ENCODE data around the gene KLHL11. TPM values are rescaled to one million over a fixed set of nuclear protein-coding genes. Genes with fewer than 3 reads are reported as not detected.
"Not testable (repeated sequence)": the region's sequence is repeated elsewhere in the genome, so short reads cannot be mapped to it uniquely, and the experiment has no call there.

The KLHL11 gene
- polyA plus RNA-seq, 1 donor (not counting 4 experiments of a cell fraction or from before 2014, with no cell fraction given), result 5.2 TPM

DNA sequence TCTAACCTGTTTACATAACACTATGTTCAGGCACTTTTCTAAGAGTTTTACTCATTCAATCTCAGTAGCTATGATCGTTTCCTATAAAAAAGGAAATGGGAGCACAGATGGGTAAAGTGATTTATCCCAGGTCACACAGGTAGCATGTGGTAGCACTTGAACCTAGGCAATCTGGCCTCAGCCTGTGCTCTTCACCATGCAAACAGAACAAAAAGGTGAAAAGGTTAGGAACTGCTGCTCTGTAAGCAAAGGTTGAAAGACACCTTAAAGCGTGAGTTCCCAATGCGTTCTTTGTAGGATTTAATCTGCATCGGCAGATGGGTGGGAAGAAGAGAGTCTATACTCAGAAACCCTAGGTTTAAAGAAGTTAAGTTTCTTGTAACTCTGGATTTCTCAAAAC lies 14.9 kb upstream of the KLHL11 start:
- no peak overlapping the region for H3K4me3 ChIP-seq (ENCODE audit: control insufficient read depth in 2 of 3, extremely low read depth in 1 of 3, insufficient read depth in 2 of 3, low read depth in 1 of 3, low read length in 3 of 3)
- no peak for DNase-seq (ENCODE audit: low read depth, low spot score)
- peaks cover 2% of the 10 kb centered on the region for H4K20me1 ChIP-seq (ENCODE audit: control insufficient read depth, extremely low read depth, insufficient read depth, low read length)
- no peak overlapping the region for H3K27ac ChIP-seq (ENCODE audit: control insufficient read depth, insufficient read depth, low read length)
- FAIRE-seq, result no peak
- peaks cover 54 to 57% of the 10 kb centered on the region in 2 experiments for H3K36me3 ChIP-seq (ENCODE audit: control insufficient read depth in 2 of 2, extremely low read depth in 1 of 2, insufficient read depth in 2 of 2, low read length in 2 of 2)
- H3K27me3 ChIP-seq (ENCODE audit: control insufficient read depth, extremely low read depth, insufficient read depth, low read length), result no peaks in the 10 kb centered on the region
- H2AFZ ChIP-seq (ENCODE audit: control insufficient read depth, low read length), result no peak overlapping the region
- no peaks in the 10 kb centered on the region for H3K9me1 ChIP-seq (ENCODE audit: control insufficient read depth, extremely low read depth, insufficient read depth, low read length)
- no peak for TF ChIP-seq EZH2 (IDR thresholded peaks at IDR 0.05; ENCODE audit: low read length)
- TF ChIP-seq, protein P1, sequence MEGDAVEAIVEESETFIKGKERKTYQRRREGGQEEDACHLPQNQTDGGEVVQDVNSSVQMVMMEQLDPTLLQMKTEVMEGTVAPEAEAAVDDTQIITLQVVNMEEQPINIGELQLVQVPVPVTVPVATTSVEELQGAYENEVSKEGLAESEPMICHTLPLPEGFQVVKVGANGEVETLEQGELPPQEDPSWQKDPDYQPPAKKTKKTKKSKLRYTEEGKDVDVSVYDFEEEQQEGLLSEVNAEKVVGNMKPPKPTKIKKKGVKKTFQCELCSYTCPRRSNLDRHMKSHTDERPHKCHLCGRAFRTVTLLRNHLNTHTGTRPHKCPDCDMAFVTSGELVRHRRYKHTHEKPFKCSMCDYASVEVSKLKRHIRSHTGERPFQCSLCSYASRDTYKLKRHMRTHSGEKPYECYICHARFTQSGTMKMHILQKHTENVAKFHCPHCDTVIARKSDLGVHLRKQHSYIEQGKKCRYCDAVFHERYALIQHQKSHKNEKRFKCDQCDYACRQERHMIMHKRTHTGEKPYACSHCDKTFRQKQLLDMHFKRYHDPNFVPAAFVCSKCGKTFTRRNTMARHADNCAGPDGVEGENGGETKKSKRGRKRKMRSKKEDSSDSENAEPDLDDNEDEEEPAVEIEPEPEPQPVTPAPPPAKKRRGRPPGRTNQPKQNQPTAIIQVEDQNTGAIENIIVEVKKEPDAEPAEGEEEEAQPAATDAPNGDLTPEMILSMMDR (optimal IDR thresholded peaks at IDR 0.05 in 1 of 3, IDR thresholded peaks at IDR 0.05 in 1 of 3, conservative IDR thresholded peaks at IDR 0.05 in 1 of 3; ENCODE audit: extremely low read depth in 1 of 3, insufficient read depth in 2 of 3, low read length in 3 of 3), result no peak
- dilution Hi-C loops (cut with MboI; ENCODE audit: extremely low pct_ligation_motif_present, low sequenced_read_pairs), result no loop called here
- peaks cover 6% of the 10 kb centered on the region for H3K79me2 ChIP-seq (ENCODE audit: control insufficient read depth, insufficient read depth, low read length)
- no peaks in the 10 kb centered on the region for H3K4me1 ChIP-seq (ENCODE audit: control insufficient read depth, extremely low read depth, insufficient read depth, low read length)
- H3K9ac ChIP-seq (ENCODE audit: control insufficient read depth, extremely low read depth, insufficient read depth, low read length), result no peak overlapping the region
- no peak overlapping the region for H3K4me2 ChIP-seq (ENCODE audit: control insufficient read depth, extremely low read depth, insufficient read depth, low read depth, low read length)
- no peaks in the 10 kb centered on the region for H3K9me3 ChIP-seq (ENCODE audit: control insufficient read depth, low read depth, low read length)

DNA sequence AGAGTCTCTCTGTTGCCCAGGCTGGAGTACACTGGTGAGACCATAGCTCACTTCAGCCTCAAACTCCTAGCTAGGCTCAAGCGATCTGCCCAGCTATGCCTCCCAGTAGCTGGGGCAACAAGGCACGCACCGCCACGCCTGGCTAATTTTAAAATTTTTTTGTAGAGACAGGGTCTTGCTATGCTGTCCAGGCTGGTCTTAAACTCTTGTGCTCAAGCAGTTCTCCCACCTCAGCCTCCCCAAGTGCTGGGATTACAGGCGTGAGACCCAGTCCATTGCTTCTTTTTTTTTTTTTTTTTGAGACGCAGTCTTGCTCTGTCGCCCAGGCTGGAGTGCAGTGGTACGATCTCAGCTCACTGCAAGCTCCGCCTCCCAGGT lies 9.1 kb upstream of the KLHL11 start:
- not testable (repeated sequence) for H3K9me3 ChIP-seq (ENCODE audit: control insufficient read depth, low read depth, low read length); DNase-seq (ENCODE audit: low read depth, low spot score)

More for the DNA sequence above, 9.1 kb upstream of the KLHL11 start:
- H3K9ac ChIP-seq (ENCODE audit: control insufficient read depth, extremely low read depth, insufficient read depth, low read length); H3K4me3 ChIP-seq (ENCODE audit: control insufficient read depth in 2 of 3, extremely low read depth in 1 of 3, insufficient read depth in 2 of 3, low read depth in 1 of 3, low read length in 3 of 3); H3K27me3 ChIP-seq (ENCODE audit: control insufficient read depth, extremely low read depth, insufficient read depth, low read length); H3K4me1 ChIP-seq (ENCODE audit: control insufficient read depth, extremely low read depth, insufficient read depth, low read length); H3K27ac ChIP-seq (ENCODE audit: control insufficient read depth, insufficient read depth, low read length); dilution Hi-C loops (cut with MboI; ENCODE audit: extremely low pct_ligation_motif_present, low sequenced_read_pairs); H2AFZ ChIP-seq (ENCODE audit: control insufficient read depth, low read length); H3K9me1 ChIP-seq (ENCODE audit: control insufficient read depth, extremely low read depth, insufficient read depth, low read length); FAIRE-seq; H4K20me1 ChIP-seq (ENCODE audit: control insufficient read depth, extremely low read depth, insufficient read depth, low read length); H3K4me2 ChIP-seq (ENCODE audit: control insufficient read depth, extremely low read depth, insufficient read depth, low read depth, low read length); H3K79me2 ChIP-seq (ENCODE audit: control insufficient read depth, insufficient read depth, low read length): not testable (repeated sequence)
- H3K36me3 ChIP-seq (ENCODE audit: control insufficient read depth in 2 of 2, extremely low read depth in 1 of 2, insufficient read depth in 2 of 2, low read length in 2 of 2), result peaks cover 57 to 58% of the 10 kb centered on the region in 2 experiments

Measured in keratinocyte (primary cell).